Neutrophil (primary cell): ENCODE results near the gene DGCR8.

Experiments
- H3K27ac ChIP-seq: fragments of 200-600 bp; sonication (generic); 2 replicates; pipeline ENCODE4 v1.5.1; 2016; ENCODE audit warnings: mild to moderate bottlenecking, moderate library complexity
- H3K27me3 ChIP-seq: fragments of 200-600 bp; sonication (generic); 2 replicates; pipeline ENCODE4 v1.6.0; 2016; ENCODE audit warnings: mild to moderate bottlenecking
- H3K36me3 ChIP-seq: fragments of 200-600 bp; sonication (generic); 2 replicates; pipeline ENCODE4 v1.5.1; 2017
- H3K4me1 ChIP-seq, 2 experiments: fragments of 200-600 bp in 1 of 2; sonication (generic) in 1 of 2; 1 replicate in 1 of 2; 2 replicates in 1 of 2; pipeline versions ENCODE4 v1.5.1 to v1.6.1; 2013 to 2016; ENCODE audit warnings: low read depth in 1 of 2, low read length in 1 of 2, mild to moderate bottlenecking in 1 of 2, moderate library complexity in 1 of 2; ENCODE audit not compliant: control insufficient read depth in 1 of 2, insufficient read depth in 1 of 2
- H3K4me3 ChIP-seq, 2 experiments: fragments of 200-600 bp in 1 of 2; sonication (generic) in 1 of 2; 1 replicate in 1 of 2; 2 replicates in 1 of 2; pipeline ENCODE4 v1.5.1; 2013 to 2016; ENCODE audit warnings: low read depth in 1 of 2, low read length in 1 of 2, mild to moderate bottlenecking in 1 of 2, moderate library complexity in 1 of 2
- H3K9me3 ChIP-seq: fragments of 200-600 bp; sonication (generic); 2 replicates; pipeline ENCODE4 v1.5.1; 2016
- TF ChIP-seq, protein P1 (sequence below): fragments of 200-600 bp; sonication (generic); IDR thresholded peaks from 2 replicates; pipeline ENCODE4 v1.5.1; 2016; ENCODE audit warnings: antibody characterized with exemption

The DGCR8 gene

GRCh38 chr22:20092477-20092854, 12.4 kb downstream of the DGCR8 start:
- H3K9me3 ChIP-seq = no peaks in the 10 kb centered on the region
- no peak overlapping the region for H3K4me3 ChIP-seq
- H3K4me1 ChIP-seq = no peaks in the 10 kb centered on the region
- TF ChIP-seq, protein P1, sequence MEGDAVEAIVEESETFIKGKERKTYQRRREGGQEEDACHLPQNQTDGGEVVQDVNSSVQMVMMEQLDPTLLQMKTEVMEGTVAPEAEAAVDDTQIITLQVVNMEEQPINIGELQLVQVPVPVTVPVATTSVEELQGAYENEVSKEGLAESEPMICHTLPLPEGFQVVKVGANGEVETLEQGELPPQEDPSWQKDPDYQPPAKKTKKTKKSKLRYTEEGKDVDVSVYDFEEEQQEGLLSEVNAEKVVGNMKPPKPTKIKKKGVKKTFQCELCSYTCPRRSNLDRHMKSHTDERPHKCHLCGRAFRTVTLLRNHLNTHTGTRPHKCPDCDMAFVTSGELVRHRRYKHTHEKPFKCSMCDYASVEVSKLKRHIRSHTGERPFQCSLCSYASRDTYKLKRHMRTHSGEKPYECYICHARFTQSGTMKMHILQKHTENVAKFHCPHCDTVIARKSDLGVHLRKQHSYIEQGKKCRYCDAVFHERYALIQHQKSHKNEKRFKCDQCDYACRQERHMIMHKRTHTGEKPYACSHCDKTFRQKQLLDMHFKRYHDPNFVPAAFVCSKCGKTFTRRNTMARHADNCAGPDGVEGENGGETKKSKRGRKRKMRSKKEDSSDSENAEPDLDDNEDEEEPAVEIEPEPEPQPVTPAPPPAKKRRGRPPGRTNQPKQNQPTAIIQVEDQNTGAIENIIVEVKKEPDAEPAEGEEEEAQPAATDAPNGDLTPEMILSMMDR = no peak
- no peak overlapping the region for H3K27ac ChIP-seq
- no peaks in the 10 kb centered on the region for H3K27me3 ChIP-seq
- peaks cover 87% of the 10 kb centered on the region for H3K36me3 ChIP-seq

DNA sequence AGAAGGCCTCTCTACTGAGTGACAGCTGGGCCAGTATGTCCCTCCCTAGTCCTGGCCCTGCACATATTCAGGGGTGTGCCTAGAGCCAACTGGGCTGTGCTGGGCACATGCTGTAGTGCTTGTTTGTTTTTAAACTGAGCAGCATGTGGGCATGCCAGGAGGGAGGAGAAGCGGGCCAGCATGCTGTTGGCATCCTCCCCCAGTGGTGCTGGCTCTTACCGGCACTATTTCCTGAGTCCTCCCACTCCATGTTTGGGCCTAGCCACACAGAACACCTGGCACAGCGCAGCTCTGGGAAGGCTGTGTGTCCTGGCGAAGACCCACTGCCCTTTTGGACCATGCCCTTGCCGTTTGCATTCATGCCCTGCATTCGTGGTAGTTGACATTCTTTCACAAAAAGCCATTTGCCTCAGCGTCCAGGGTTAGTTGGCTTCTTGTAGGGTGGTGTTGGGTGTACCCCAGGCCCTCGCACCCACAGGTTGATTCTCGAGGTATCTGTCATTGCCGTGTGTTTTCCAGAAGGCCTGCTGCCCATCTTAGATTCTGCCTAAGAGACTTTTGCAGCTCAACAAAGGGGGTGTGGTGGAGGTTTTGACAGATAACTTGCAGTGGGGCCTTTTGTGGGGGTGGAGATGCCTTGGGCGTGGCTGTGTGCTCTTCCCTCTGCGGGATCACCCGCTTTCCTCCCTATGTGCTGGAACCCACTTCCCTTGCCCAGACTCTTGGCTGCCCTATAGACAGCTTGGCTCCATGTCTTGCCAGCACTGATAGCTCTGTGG, 13.6 kb downstream of the DGCR8 start:
- H3K27me3 ChIP-seq = no peaks in the 10 kb centered on the region
- no peak overlapping the region for H3K27ac ChIP-seq
- no peaks in the 10 kb centered on the region for H3K9me3 ChIP-seq
- peaks cover 78% of the 10 kb centered on the region for H3K36me3 ChIP-seq
- no peak overlapping the region for H3K4me3 ChIP-seq
- no peaks in the 10 kb centered on the region for H3K4me1 ChIP-seq
- TF ChIP-seq, protein P1 = no peak

DNA sequence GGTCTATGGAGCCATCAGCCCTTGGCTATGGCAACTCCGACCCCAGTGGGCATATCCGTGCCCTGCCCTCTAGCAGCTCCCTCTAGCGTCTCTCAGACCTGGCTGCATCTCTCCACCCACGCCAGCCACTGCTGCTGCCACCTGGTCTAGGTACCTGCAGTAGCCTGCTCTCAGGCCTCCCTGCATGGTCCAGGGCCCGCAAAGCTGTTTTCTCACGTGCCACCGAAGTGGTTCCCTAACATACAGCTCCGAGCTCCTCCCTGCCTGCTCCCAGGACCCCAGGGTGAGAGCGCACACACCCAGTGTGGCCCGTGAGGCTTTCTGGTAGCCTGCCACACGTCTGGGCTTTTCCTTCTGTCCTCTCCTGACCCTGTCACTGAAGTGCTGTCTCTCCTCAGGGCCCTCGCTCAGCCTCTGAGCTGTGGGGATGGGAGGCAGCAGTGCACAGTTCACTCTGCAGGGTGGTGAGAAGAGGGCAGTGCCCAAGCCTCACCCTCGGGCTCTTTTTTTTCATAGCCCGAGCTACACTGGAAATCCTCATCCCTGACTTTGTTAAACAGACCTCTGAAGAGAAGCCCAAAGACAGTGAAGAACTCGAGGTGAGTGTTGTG, 14.3 kb downstream of the DGCR8 start:
- Histone ChIP-seq H3K9me3 (no peaks in the 10 kb centered on the region), H3K27ac (no peak overlapping the region), H3K4me1 (no peaks in the 10 kb centered on the region), H3K36me3 (peaks cover 78% of the 10 kb centered on the region), H3K27me3 (no peaks in the 10 kb centered on the region), H3K4me3 (no peak overlapping the region)
- TF ChIP-seq, protein P1 = no peak

DNA sequence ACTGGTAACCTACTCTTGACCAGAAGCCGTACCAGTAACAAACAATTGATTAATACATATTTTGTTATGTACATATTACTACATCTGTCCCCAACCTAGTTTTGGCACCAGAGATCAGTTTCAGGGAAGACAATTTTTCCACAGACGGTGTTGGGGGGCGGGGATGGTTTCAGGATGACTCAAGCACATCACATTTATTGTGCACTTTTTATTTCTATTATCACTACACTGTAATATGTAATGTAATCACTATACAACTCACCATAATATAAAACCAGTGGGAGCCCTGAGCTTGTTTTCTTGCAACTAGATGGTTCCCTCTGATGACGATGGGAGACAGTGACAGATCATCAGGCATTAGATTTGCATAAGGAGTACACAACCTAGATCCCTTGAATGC, 15.5 kb downstream of the DGCR8 start:
- H3K4me3 ChIP-seq = no peak overlapping the region
- no peaks in the 10 kb centered on the region for H3K27me3 ChIP-seq
- no peak overlapping the region for H3K27ac ChIP-seq
- H3K9me3 ChIP-seq = no peaks in the 10 kb centered on the region
- peaks cover 77% of the 10 kb centered on the region for H3K36me3 ChIP-seq
- H3K4me1 ChIP-seq = no peaks in the 10 kb centered on the region
- TF ChIP-seq, protein P1 = no peak

- Histone ChIP-seq H3K4me1 (no peaks in the 10 kb centered on the region), H3K4me3 (no peak overlapping the region), H3K9me3 (no peaks in the 10 kb centered on the region), H3K36me3 (peaks cover 78% of the 10 kb centered on the region), H3K27me3 (no peaks in the 10 kb centered on the region), H3K27ac (no peak overlapping the region)
- TF ChIP-seq, protein P1 = no peak
Observed at GRCh38 chr22:20096574-20097420, 16.8 kb downstream of the DGCR8 start.
